NCI-H2107 treated with DMSO at 0.1 percent for 48 hours (cell line): ENCODE data around the gene FHL2.
"Not testable (repeated sequence)": the region's sequence is repeated elsewhere in the genome, so short reads cannot be mapped to it uniquely, and the experiment has no call there.

Experiments used
- DNase-seq: peaks from one replicate; lab custom pipeline; 2025; ENCODE audit not compliant: unreplicated experiment; lab: John Stamatoyannopoulos, UW

The FHL2 gene

DNA sequence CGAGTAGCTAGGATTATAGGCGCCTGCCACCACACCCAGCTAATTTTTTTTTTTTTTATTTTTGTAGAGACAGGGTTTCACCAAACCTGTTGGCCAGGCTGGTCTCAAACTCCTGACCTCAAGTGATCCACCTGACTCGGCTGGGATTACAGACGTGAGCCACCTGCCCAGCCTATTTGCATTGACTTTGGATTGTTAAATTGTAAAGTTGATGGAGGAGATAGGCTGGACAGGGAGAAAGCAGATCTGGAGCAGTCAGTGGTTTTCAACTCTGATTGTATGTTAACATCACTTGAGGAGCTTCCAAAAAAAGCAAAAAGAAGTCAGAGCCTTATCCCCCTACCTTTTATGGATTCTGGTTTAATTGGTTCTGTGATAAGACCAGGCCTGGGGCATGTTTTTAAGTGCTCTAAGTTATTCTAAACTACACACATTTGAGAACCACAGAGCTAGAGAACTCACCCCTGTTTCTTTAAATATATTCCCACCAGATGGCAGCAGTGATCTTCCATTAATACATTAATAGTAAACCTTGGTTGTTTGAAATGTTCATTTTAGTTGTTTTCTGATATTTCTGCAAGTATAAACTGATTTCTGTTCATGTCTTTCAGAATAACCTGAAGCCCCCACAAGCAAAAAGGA is 54.0 kb downstream of the FHL2 start:
- peak; percentile 22 for DNase-seq

DNA sequence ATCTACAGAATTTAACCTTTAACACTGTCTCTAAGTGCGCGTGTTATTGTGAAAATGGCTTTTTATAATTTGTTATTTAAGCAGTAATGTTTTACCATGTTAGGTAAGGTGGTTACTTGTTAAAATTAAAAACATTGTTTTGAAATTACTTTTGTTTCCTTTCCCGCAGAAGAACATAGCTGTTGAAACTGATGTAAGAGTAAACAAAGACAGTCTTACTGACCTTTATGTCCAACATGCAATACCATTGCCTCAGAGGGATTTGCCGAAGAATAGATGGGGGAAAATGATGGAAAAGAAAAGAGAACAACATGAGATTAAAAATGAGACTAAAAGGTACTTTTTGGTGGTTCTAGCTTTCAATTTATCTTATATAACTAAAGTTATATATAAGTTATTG is 59.4 kb downstream of the FHL2 start:
- no peak for DNase-seq

DNA sequence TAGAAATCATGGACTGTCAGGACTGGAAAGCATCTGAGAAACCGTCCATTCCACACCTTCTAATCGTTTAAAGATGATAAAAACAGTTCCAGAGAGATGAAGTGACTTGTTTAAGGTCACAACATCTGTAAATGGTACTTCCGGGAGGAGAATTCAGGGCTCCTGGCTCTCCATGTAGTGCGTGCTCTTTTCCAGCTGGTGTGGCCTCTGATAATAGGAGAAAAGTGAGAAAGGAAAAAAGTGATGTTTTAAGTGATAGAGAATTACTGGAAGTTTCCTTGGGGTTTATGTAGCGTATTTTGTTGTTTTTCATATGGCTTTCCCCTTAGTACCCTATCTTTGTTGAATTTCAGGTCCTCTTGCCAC is 60.8 kb downstream of the FHL2 start:
- no peak for DNase-seq

DNA sequence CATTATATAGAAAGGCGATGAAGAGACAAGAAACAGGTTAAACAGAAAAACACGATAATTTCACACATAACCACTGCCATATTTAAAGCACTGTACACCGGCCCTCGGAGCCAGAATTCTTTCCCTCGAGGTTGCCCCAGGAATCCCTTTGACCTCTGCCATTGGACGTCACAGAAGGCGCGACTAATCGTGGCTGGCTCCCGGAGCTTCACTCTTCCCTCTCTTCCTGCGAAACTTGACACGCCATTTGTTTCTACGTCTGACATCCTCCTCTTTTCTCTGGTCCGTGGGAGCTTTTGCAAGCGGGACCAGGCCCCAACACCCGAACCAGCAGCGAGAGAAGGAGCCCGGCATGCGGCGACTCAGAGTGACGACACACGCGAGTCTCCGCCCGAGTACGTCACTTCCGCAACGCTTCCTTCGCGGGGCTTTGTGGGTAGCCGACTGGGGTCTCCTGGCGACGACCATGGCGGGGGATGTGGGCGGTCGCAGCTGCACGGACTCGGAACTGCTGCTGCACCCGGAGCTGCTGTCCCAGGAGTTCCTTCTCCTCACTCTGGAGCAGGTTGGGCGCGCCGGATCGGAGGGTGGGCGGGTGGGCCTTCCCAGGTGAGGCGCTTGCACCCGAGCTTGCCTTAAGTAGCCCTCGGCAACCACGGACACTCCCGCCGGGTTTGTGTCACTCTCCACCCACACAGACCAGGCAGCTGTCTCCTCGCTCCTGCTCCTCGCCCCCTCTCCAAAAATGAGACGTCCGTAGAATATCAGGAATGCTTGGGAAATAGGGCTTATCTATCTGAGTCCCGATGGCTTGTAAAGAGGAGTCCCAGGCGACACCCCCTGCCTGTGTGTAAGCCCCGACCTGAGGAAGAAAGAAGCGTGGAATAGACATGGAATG is 61.5 kb downstream of the FHL2 start, which contains the start of gene C2orf49:
Gene C2orf49 (plus strand): TSS at position 419 of the 898 bp plus-strand sequence. CDS start 48 bp downstream, at position 467.
- DNase-seq = peak; percentile 69

DNA sequence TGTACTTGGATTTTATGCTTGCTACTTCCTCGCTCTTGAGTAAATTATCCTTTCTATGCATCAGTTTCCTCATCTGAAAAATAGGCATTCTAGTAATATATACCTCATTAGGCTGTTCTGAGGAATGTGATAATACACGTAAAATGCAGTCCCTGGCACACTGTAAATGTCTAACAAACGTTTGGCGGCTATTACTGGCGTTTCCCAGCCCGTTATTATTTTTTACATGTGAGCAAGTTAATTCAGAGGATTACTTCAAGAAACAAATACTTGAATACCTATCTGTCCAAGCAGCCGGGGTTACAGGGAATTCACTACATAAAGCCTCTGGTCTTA is 62.1 kb downstream of the FHL2 start:
- DNase-seq = no peak

DNA sequence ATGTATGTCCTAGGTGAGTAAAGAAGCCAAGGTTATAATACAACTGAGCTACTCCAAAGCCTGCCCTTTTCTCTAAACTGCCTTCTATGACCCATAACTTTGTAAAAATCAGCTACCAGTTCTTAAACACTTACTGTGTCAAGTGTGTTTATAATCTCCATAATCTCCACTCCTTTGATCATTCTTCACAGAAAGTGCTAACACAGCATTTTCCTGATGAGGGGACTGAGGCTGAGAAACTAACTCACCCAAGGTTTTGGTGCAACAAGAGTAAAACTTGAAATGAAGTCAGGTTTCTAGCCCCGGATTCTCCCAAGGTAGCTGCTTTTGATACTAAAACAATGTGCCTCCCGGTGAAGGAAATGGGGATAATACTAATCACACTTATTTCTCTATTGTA is 63.4 kb downstream of the FHL2 start:
- DNase-seq = no peak

DNA sequence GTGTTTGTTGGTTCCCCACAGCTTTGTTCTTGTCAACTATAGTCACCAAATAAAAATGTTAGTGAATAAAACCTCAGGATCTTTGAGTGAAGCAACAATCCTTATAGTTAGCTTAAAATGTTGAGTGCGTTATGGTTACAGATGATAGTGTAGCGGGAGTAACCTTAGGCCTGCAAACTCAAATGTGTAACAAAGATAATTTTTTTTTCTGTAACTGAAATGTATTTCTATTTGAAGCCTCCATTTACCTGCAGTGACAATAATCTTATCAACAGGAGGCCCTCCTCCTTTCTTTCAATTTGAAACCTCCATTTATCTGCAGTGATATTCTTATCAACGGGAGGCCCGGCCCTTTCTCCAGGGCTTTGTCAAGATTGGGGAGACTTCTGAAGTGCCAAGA is 64.6 kb downstream of the FHL2 start:
- DNase-seq = no peak

DNA sequence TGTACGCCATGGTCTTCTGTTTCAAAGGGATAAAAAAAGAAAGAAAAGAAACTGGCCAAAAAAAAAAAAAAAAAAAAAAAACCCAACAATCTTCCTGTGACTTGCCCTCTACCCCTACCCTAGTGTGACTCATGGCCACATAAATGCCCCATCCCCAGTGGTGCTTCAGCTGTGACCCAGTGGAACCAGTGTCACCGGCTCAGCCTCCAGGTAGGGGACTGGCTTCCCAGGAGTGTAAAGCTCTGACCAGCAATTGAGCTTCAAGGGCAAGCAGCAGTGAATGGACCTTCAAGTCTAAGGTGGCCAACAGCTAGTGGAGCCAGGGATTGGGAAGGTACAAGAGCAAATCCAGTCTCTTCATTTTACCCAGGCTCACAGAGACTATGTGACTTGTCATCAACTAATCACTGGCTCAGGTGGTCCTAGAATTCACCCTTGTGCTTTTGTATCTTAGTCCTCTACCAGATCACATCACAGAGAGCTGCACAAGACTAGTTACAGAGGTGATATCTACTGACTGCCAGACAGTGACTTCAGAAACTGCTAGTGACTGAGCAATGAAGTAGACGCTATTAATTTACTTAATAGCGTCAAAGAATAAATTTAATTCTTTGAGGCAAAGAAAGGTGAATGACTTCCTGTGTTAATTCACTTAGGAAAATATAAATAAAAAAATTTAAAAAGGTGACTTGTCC is 68.0 kb downstream of the FHL2 start:
- DNase-seq = no peak

DNA sequence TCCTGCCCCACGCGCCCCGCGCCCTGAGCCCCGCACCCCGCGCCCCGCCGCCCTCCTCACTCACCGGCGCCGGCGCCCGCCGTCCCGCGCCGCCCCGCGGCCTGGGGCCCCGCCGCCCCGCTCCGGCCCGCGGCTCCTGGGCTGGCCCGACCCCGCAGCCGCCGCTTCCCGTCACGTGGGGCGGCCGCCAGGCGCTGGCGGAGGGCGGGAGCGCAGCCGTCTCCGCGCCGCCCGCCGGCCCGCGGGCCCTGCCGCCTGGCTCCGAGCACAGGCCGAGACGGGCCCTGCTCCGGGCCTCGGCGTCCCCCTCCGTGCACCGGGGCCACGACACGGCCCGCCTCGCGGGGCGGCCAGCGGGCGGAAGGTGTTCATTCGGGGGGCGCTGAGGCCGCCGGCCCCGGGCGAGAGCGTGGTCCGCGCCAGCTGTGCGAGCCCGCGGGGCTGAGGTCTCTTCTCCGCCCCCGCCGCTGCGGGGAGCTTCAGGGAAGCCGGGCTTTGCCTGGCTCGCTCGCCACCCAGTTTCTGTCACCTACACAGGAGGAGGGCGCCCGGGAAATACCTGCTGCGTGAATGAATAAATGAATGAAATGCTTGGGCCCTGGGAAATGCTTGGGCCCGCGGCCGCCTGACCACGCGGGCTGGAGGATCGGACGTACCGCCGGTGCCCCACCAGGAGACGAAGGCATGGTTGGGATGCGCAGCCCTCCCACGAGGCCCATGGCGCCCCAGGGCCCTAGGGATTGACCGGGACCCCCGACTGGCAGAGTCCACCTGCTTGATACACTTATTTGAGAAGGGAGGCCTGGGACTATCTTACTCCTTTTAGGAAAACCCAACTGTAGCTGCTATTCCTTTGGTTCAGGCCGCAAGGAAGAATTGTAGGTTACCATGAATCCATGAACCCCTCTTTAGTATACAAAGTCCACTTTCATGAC is 69.0 kb downstream of the FHL2 start, which contains the start of gene TGFBRAP1:
Gene TGFBRAP1 (minus strand): TSS at position 175 of the 935 bp plus-strand sequence. CDS start 21,434 bp downstream, outside the sequence.
- DNase-seq = no peak

DNA sequence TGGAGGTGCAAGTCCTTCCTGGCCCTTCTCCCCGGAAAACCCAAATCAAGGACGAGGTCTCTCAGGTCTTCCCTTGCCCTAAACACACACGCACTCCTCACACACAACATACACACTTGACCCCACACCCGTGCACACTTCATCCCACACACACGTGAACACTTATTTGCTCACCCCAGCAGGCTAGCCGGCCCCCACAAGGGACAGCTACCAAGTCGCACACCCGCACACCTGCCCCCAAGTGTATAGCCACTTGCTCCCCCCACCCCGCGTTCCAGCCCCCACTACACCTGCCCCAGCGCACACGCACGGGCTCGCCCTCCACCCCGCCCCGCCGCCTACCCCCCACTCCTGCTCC is 69.7 kb downstream of the FHL2 start:
- peak; percentile 38 for DNase-seq

DNA sequence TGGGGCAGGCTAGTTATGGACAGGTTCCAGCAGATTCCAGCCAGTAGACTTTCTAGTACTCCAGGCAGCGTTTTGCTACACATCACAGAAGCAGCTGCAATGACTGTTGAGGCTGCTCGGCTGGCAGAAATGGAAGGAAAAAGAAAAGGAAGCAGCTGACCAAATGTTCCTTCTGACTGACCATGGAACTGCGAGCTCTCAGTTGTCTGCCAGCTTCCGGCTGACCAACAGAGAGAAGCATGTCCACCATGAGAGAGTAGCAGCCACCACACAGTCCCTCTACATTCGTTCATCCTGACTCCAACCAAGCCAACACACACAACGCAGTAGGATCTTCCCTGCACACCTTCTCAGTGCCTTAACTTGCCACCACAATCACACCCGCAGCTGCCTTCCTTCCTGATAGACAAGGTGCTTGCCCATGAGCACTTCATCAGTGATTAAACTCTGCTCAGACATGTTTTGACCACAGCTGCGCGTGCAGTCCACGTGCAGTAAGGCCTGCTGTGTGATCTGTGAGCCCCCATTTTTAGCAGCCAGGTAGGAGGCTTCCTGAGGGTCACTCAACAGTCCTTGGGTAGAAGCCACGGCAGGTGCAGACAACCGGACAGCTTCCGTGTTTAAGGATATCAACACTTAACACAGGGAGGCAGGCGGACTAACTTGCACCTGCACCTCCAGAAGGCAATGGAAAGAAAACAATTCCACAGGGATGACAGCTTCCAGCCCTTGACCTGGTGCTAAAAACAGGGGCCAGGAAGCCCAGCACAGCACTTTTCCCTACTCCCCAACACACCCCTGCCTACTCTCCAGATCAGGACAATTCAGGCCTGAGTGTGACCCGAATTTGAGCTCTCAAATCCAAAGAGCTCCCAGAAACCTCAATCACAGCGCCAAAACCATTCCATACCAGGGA is 70.3 kb downstream of the FHL2 start:
- peak; percentile 38 for DNase-seq

DNA sequence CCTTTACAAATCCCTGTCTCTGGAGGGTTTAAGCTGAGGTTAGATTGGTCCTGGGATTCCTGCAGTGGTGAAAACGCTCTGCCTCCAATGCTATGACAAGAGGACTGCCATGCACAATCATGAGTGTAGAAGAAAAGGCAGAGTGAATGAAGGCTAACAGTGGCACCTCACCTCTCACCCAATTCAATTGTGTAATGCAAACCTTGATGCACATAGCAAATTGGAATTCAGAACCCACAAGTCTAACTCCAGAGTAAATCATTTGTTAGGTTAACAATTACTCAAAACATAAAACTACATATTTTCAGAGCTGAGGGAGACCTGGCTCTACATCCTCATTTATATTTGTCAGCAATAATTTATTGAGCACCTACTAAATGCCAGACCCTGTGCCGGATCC is 71.2 kb downstream of the FHL2 start:
- no peak for DNase-seq

DNA sequence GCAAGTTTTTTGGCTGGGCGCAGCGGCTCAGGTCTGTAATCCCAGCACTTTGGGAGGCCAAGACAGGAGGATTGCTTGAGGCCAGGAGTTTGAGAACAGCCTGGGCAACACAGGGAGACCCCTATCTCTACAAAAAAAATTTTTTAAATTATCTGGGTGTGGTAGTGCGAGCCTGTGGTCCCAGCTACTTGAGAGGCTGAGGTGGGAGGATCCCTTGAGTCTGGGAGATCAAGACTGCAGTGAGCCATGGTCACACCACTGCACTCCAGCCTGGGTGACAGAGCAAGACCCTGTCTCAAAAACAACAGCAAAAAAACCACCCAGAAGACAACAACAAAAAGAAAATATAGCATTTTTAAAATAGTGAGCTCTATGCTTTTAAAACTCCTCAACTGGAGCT is 71.6 kb downstream of the FHL2 start:
- DNase-seq = not testable (repeated sequence)

DNA sequence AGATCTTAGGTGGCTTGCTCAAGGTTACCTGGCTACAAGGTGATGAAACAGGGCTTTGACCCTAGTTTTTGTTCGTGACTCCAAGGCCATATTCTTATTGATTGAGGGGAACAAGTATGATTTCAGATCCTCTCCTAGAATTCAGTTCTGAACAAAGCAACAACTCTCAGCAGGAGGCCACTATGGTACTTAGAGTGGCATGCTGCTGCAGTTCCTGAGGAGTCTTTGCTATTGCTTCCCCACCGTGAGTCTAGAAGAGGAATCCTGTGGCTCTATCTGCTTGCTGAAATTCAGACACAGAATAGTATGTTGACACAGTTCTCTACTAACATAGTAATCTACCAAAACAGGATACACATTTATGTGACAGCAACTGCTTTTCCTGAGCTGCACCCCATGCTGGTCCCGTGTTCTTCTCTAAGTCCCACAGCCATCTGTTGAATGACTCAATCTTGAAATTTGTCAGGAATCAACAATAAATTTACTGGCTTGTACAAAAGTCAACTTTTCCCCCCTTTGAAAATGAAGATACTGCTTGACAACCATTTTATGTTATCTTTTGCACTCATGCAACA is 73.4 kb downstream of the FHL2 start:
- no peak for DNase-seq

DNA sequence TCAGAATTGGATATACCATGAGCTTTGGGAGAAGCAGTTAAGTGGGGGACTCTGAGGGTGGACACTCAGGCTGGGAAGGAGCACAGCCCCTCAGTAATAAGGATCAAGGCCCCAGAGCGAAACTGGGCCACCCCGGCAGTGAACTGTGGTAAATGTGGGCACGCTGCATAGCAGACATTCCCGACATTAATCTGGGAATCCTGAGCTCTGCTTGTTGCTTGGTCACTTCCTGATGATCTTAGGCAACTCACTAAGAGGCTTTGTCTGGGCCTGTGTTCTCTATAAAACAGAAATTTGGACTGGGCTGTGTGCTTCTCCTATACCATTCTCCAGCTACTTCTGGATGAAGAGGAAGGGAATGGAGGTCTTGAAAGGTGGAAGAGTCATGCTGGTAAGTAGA is 74.1 kb downstream of the FHL2 start:
- no peak for DNase-seq

DNA sequence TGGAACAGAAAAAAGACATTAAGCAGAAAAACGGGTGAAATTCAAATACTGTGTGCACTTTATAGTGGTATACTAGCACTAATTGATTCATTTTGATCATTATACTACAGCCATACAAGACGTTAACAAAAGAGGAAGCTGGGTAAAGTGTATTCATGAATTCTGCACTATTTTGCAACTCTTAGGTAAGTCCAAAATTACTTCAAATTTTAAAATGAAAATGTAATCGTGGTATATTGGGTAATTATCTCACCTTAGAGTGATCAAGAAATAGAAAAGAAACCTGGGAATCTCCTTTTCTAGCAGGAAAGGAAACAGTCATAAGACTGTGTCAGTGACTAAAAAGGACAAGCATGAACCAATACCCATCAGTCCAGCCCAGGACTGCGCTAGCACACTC is 74.8 kb downstream of the FHL2 start:
- no peak for DNase-seq

DNA sequence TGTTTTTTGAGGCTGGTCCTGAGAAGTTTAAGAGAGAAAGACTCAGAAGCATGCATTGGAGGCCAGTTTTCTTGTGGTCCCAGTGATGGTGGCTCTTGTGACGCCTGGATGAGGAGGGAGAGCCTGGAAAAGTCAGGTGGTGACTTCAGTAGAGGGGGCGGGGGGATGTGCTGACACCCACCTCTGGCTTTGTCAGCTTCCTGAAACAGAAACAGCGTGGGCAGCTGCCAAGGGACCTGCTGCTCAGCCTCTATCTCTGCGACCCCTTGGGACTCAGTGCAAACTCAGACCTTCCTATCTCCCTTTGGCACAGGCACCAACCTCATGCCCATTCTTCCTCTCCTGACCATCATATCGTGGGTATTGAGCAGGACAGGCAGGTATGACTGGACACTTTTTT is 75.7 kb downstream of the FHL2 start:
- DNase-seq = no peak

DNA sequence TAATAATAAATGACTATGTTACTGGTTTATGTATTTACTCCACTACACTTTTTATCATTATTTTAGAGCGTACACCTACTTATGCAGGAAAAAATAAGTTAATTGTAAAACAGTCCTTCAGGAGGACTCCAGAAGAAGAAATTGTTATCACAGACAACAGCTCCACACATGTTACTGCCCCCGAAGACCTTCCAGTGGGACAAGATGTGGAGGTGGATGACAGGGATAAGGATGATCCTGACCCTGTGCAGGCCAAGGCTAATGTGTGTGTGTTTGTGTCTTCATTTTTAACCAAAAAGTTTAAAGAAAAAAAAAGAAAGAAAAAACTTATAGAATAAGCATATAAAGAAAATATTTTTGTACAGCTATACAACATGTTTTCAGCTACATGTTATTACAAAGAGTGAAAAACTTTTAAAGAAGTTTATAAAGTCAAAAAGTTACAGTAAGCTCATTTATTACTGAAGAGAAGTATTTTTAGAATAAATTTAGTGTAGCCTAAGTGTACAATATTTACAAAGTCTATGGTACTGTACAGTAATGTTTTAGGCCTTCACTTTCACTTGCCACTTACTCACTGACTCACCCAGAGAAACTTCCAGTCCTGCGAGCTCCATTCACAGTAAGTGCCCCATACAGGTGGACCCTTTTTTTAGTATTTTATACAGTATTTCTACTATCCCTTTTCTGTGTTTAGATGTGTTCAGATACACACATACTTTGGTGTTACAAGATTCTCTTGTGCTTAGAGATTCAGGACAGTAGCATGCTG is 76.8 kb downstream of the FHL2 start:
- no peak for DNase-seq
